ENCODE results near the gene PRDM16.

Gene PRDM16

GRCh38 chr1:3070644-3071564 is 1.9 kb downstream of the PRDM16 start:
- DNase-seq: no peak

GRCh38 chr1:3071565-3072390 is 2.8 kb downstream of the PRDM16 start:
- DNase-seq: no peak

GRCh38 chr1:3072391-3073185 is 3.6 kb downstream of the PRDM16 start:
- no peak for DNase-seq

- DNase-seq: no peak
Measured at GRCh38 chr1:3073186-3073488, 4.1 kb downstream of the PRDM16 start.

- no peak for DNase-seq
Measured at GRCh38 chr1:3073489-3074296, 4.7 kb downstream of the PRDM16 start.

DNA sequence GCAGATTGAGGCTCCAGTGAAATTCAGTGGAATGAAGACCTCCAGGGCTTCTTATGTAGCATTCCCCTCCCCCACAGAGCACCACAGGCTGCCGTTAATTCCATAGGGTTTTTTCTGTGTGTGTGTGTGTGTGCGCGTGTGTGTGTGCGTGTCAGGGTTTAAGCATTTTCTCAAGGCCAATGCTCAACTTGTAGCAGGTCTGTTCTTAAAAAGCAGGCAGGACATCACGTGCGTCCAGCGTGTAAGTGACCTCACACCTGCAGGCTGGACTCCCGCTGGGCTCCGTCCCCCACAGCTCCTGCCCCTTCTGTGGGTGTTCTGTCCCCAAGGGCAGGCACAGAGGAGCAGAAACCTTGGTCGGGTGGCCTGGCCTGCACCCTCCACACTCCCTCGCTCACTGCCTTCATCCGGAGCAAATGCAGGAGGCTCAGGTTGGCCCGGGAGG is 5.3 kb downstream of the PRDM16 start:
- DNase-seq: no peak

GRCh38 chr1:3074800-3075199 is 5.8 kb downstream of the PRDM16 start:
- DNase-seq: no peak

DNA sequence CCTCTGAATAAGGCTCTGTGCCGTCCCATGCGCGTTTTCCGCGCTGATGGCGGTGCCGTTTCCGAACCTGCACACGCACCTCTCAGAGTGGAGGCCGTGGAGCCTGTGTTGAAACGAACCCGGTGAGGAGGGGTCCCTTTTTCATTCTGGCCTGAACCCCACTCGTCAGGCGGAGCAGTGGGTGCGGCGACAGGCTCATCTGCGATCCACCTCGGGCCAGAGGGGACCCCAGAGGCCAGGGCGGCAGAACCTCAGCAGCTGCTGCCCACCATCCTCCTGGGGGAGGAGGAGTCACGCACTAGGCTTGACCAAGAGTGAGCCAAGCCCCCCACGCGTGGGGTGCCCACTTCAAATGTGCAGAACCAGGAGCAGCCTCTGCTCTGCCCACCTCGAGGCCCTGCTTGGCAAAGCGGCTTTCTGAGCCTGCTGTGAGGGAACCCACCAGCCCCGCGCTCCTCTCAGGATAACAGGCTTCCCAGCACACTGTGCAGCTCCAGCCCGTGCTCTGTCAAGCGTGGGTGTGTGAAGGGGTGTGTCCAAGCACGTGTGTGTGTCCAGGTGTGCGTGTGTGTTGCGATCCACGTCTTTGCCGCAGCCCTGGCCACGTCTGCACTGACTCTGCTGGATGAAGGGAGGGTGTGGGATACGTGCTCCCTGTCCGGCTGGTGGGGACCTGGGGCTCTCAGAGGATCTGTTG is 6.8 kb downstream of the PRDM16 start:
- no peak for DNase-seq

DNA sequence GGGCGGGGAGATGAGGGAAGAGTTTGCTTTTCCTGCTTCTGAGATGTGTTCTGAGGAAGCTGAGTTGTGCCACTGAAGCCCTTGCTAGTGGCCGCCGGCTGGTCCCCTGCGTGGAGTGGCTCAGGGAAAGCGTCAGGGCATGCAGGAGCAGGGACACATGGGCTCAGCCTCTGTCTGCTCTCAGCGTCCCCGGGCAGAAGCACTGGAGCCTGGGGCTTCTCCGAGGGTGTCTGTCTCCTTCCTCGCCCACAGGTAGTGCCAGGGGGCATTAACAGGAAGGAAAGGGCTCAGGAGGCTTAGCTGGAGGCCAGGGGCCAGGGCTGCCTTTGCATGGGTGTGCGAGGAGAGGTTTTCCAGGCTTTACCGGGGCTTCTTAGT is 7.3 kb downstream of the PRDM16 start:
- no peak for DNase-seq

- DNase-seq: no peak
Measured at GRCh38 chr1:3077081-3077480, 8.1 kb downstream of the PRDM16 start.

- no peak for DNase-seq
Measured at GRCh38 chr1:3077561-3077960, 8.6 kb downstream of the PRDM16 start.

- DNase-seq: no peak
Measured at GRCh38 chr1:3078430-3078861, 9.4 kb downstream of the PRDM16 start.

- no peak for DNase-seq
Measured at GRCh38 chr1:3078871-3079270, 9.9 kb downstream of the PRDM16 start.

DNA sequence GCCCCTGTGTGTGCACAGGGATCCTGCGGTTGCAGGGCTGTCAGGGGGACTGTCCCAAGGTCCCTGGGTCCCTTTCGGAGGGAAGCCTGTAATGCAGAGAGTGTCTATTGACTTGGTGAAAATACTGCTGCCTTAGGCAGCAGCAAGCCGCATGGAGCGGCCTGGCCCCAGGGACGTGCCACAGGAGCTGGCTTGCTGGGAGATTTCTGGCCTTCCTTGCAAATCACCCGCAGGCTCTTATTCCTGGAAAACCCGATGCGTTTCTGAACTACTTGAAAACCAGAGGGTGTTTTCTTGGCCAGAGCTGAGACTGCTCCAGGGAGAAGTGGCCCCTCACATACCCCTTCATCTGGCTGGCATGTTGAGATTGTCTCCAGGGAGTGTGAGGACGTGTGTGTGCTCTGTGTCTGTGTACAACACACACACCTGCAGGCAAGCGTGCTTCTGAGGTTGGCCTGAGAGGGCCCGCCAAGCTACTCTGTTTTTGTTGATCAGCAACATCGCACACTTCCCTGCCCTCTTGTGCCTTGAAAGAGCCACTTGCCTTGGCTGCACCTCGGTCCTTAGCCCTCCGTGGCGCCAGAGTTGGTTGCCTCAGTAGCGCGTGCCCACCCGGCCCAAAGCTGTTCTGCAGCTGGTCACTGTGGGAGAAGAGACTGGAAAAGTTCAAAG is 10.5 kb downstream of the PRDM16 start:
- no peak for DNase-seq

GRCh38 chr1:3080053-3080955 is 11.3 kb downstream of the PRDM16 start:
- DNase-seq: no peak

GRCh38 chr1:3081171-3081683 is 12.2 kb downstream of the PRDM16 start:
- no peak for DNase-seq

- no peak for DNase-seq
Measured at GRCh38 chr1:3082051-3082450, 13.0 kb downstream of the PRDM16 start.

DNA sequence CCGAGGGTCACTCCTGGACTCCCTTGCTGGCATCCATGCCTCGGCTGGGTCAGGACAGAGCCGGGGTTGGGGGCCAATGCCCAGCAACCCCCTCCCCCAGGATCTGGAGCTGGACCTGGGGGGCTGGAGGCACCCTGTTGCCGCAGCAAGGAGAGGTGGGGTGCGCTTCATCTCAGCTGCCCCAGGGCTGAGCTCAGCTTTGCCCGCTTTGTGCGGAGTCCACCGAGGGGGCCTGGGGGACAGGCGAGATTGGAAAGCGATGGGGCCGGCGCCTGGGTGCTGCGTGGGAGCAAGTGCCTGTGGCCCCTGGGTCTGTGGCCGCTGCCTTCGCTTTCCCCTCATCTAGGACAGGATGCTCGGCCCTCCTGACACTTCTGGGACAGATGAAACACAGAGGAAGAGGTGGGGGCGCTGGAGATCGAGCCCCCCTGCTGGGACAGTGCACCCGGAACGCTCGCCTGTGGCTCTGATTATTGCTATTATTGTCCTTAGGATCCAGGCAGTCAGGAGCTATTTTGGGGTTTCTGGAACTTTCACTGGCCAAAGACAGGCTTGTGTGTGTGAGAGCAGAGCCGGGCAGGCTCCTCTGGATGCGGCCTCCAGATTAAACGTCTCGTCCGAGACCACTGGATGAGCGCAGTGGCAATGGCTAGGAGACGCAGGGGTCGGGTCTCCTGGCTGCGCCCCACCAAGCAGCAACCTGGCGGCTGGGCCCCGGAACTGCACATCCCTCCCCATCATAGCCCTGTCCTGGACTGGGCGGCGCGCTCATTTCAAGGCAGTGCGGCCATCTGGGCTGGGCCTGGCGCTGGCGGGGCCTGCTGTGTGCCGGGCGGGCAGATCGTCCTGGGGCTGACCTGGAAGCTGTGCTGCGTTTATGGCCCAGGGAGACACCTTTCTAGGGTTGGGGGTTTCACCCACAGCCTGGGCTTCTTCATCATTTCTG is 13.8 kb downstream of the PRDM16 start:
- no peak for DNase-seq

- DNase-seq: no peak
Measured at GRCh38 chr1:3084154-3084553, 15.2 kb downstream of the PRDM16 start.

Measured in OCI-M1 (cell line).